GM19238 (cell line): ENCODE data around the gene HPS1.
A peak's percentile ranks its signal among the peaks of the same experiment; 100 is the strongest.

ENCODE experiments used
- DNase-seq: peaks from one replicate; pipeline ENCODE4 v3.0.0; 2011; ENCODE audit warnings: low spot score; ENCODE audit not compliant: insufficient read length

Gene HPS1

GRCh38 chr10:98446661-98447221, at the start of gene HPS1:
Gene HPS1, minus strand, starts transcription at chr10:98446935. Its CDS starts 3,695 bp downstream, at chr10:98443240.
- peak; percentile 89 for DNase-seq

GRCh38 chr10:98492763-98493162, 46.0 kb upstream of the HPS1 start:
- no peak for DNase-seq

GRCh38 chr10:98489561-98490481, 43.1 kb upstream of the HPS1 start:
- no peak for DNase-seq

- no peak for DNase-seq
Observed at GRCh38 chr10:98488669-98489430, 42.1 kb upstream of the HPS1 start.

GRCh38 chr10:98487649-98488048, 40.9 kb upstream of the HPS1 start:
- no peak for DNase-seq

GRCh38 chr10:98486421-98486820, 39.7 kb upstream of the HPS1 start:
- no peak for DNase-seq

GRCh38 chr10:98485959-98486358, 39.2 kb upstream of the HPS1 start:
- no peak for DNase-seq

- DNase-seq, result no peak
Observed at GRCh38 chr10:98483658-98484057, 36.9 kb upstream of the HPS1 start.

- no peak for DNase-seq
Observed at GRCh38 chr10:98482096-98482495, 35.4 kb upstream of the HPS1 start.

GRCh38 chr10:98481404-98481945, 34.7 kb upstream of the HPS1 start:
- no peak for DNase-seq

- DNase-seq, result no peak
Observed at GRCh38 chr10:98478430-98479222, 31.9 kb upstream of the HPS1 start.

- DNase-seq, result no peak
Observed at GRCh38 chr10:98477861-98478260, 31.1 kb upstream of the HPS1 start.

GRCh38 chr10:98474628-98475027, 27.9 kb upstream of the HPS1 start:
- DNase-seq, result no peak

- no peak for DNase-seq
Observed at GRCh38 chr10:98472196-98472595, 25.5 kb upstream of the HPS1 start.

- DNase-seq, result no peak
Observed at GRCh38 chr10:98470850-98471249, 24.1 kb upstream of the HPS1 start.

GRCh38 chr10:98469001-98469931, 22.5 kb upstream of the HPS1 start:
- DNase-seq, result no peak

GRCh38 chr10:98467506-98468318, 21.0 kb upstream of the HPS1 start:
- DNase-seq, result peak; percentile 77

- no peak for DNase-seq
Observed at GRCh38 chr10:98466861-98467505, 20.2 kb upstream of the HPS1 start.

GRCh38 chr10:98465866-98466265, 19.1 kb upstream of the HPS1 start:
- no peak for DNase-seq
